HG02623 (cell line): ENCODE data around the gene AXIN2.

Experiments
- ATAC-seq: cut with Tn5 transposase; IDR thresholded peaks from one replicate; pipeline ENCODE4 v1.9.1; 2021; ENCODE audit warnings: moderate library complexity; ENCODE audit not compliant: unreplicated experiment

Gene AXIN2

GRCh38 chr17:65556014-65556909 is 5.2 kb downstream of the AXIN2 start:
- no peak for ATAC-seq

- no peak for ATAC-seq
These were observed 6.8 kb downstream of the AXIN2 start for GRCh38 chr17:65554553-65555223.

- ATAC-seq: no peak
These were observed 7.5 kb downstream of the AXIN2 start for GRCh38 chr17:65553646-65554552.

GRCh38 chr17:65553009-65553645 is 8.3 kb downstream of the AXIN2 start:
- ATAC-seq: no peak

- no peak for ATAC-seq
These were observed 9.2 kb downstream of the AXIN2 start for GRCh38 chr17:65552214-65552613.

- ATAC-seq: no peak
These were observed 10.0 kb downstream of the AXIN2 start for GRCh38 chr17:65551267-65552040.

- no peak for ATAC-seq
These were observed 10.7 kb downstream of the AXIN2 start for GRCh38 chr17:65550758-65551157.

GRCh38 chr17:65550075-65550662 is 11.3 kb downstream of the AXIN2 start:
- ATAC-seq: no peak

GRCh38 chr17:65548269-65548969 is 13.0 kb downstream of the AXIN2 start:
- no peak for ATAC-seq

- ATAC-seq: no peak
These were observed 14.2 kb downstream of the AXIN2 start for GRCh38 chr17:65547253-65547670.

- no peak for ATAC-seq
These were observed 14.9 kb downstream of the AXIN2 start for GRCh38 chr17:65546579-65546978.

- no peak for ATAC-seq
These were observed 15.5 kb downstream of the AXIN2 start for GRCh38 chr17:65545705-65546523.

GRCh38 chr17:65544672-65545071 is 16.8 kb downstream of the AXIN2 start:
- ATAC-seq: no peak

GRCh38 chr17:65542610-65543009 is 18.8 kb downstream of the AXIN2 start:
- ATAC-seq: no peak

GRCh38 chr17:65542067-65542466 is 19.4 kb downstream of the AXIN2 start:
- no peak for ATAC-seq

- ATAC-seq: no peak
These were observed 20.0 kb downstream of the AXIN2 start for GRCh38 chr17:65541453-65541852.

GRCh38 chr17:65539630-65540266 is 21.7 kb downstream of the AXIN2 start:
- ATAC-seq: no peak
